ENCODE results near the gene PSMD13.
"Not testable (repeated sequence)": the region's sequence is repeated elsewhere in the genome, so short reads cannot be mapped to it uniquely, and the experiment has no call there.

The PSMD13 gene

DNA sequence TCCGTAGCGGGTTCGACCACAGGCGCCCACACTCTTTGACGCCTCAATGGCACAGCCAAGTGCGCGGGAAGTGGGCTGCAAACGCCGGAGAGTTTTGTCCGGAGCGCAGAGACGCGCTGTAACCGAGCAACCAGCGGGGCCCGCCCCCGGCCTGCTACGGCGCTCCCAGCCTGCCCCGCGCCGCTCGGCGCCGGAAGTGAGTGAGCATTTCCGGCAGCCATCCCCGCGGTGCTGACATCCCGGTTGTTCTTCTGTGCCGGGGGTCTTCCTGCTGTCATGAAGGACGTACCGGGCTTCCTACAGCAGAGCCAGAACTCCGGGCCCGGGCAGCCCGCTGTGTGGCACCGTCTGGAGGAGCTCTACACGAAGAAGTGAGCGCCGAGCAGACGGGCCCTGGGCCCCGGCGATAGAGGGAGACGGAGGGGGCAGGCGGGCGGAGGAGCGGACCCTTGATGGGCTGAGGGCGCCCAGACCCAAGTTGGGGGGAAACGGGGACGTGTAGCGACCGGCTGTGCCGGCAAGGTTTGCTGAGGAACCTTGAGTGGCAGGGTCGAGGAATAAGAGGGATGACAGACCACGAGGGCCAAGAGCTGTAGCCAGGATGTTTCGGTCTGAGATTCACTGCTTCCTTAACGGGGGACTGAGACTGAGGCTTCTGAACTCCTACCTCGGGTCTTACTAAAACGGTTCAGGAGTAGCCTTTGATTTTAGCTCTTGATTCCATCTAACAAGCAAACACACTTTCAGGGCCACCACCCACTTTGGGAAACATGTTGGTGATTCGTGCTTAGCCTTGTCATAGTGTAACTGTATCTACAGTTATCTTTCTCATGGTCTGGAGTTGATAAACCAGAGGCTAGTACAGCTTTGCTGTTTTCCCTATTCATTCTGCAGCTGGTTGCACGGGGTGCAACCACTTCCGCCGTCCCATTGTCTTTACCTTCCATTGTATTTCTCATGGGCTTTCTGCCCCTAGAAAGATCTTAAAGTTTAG, at the start of gene PSMD13:
PSMD13 (plus strand) TSS at position 203 of the 994 bp plus-strand sequence; CDS start at position 277, 74 bp downstream.
- peak; percentile 62 for DNase-seq (ENCODE audit: low read depth, low spot score)

DNA sequence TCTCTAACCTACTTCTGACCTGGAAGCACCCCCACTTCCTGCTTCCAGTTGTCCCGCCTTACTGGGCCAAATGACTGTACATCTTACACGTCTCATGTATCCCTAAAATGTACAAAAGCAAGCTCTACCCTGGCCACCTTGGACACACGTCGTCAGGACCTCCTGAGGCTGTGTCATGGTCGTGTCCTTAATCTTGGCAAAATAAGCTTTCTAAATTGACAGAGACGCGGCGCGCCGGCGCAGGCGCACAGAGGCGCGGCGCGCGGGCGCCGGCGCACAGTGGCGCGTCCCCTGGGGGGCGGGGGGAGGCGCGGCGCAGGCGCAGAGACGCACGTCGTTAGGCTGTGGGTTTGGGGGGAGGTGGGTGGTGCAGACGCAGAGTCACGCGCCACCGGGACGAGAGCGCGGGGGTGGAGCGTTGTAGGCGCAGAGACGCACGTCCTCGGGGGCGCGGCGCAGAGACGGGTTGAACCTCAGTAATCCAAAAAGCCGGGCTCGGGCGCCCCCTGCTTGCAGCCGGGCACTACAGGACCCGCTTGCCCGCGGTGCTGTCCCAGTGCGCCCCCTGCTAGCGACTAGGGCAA, 47.5 kb upstream of the PSMD13 start:
- DNase-seq (ENCODE audit: low read depth, low spot score) = not testable (repeated sequence)

- DNase-seq (ENCODE audit: low read depth, low spot score) = not testable (repeated sequence)
Measured at GRCh38 chr11:189843-190311, 46.9 kb upstream of the PSMD13 start.

GRCh38 chr11:190546-190945, 46.2 kb upstream of the PSMD13 start:
- not testable (repeated sequence) for DNase-seq (ENCODE audit: low read depth, low spot score)

DNA sequence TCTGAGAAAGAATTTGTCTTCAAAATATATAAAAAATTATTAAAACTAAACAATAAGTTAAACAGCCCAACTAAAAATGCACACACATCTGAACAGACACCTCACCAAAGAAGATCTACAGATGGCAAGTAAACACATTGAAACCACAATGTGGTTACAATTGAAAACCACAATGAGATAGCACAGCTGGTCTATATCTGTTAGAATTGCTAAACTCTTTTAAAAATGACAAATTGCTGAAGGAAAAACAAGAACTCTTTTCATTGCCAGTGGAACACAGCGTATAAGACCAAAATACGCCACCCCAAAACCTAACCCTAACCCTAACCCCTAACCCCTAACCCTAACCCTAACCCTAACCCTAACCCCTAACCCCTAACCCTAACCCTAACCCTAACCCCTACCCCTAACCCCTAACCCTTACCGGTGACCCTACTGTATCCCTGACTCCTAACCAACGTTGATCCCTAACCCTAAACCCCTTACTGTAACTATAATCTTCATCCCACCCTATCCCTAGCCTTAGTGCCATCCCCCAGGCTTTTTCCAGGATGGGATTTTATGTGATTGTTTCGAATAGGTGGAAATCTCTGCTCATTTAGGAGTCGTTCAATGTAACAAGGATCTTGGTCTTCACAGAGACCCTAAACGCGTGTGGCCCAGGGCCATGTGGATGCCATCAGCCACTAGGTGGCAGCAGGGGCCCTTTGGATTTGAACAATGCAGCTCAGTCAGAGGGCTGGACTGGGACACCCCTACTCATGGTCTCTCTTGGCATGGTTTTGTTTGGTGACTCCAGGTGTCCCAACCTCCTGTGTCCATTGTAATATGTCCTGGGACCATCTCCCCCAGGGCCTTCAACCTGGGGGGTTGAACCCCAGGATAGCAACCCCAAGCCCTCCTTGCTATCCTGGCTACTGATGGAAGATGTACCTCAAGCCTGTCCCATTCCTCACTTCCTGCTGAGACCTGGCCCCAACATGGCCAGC, 45.0 kb upstream of the PSMD13 start:
- DNase-seq (ENCODE audit: low read depth, low spot score) = not testable (repeated sequence)

GRCh38 chr11:192674-193128, 44.1 kb upstream of the PSMD13 start, which contains the start of gene SCGB1C1:
Gene SCGB1C1 (plus strand): TSS chr11:193078. CDS start chr11:193100, 22 bp downstream.
- not testable (repeated sequence) for DNase-seq (ENCODE audit: low read depth, low spot score)

- not testable (repeated sequence) for DNase-seq (ENCODE audit: low read depth, low spot score)
Measured at GRCh38 chr11:193481-193880, 43.3 kb upstream of the PSMD13 start.

DNA sequence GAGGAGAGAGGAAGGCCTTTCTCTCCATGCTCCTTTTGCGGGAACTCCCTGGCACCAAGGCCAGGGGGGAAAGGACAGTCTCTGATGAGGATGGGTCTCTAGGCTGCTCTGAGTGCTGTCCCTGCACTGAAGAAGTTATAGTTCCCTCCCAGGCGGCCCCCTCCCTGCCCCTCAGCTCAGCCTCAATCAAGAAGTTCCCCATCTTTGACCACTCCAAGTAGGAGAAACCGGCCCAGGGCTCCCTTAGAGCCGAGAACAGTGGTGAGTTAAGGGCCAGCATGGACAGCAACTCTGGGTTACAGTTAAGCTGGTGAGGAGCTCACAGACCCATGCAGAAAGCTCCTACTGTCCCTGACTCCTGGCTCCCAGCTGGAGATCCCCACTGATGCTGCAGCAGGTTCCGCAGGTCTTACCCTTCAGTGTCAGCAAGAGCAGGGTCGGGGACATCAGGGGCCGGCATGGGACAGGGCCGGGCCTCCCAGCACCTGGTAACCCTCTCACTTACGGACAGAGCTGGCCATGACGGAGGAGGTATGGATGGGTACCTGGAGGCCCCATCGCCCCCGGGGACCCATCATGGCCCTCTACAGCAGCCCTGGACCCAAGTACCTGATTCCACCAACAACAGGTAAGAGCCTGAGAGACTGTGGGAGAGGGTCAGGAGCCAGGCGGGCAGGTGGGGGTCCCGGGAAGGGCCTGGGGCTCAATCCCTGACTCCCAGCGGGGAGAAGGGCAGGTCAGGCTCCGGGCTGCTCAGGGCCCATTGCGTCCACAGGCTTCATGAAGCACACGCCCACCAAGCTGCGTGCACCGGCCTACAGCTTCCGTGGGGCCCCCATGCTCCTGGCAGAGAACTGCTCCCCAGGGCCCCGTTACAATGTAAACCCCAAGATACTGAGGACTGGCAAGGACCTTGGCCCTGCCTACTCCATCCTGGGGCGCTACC, 39.7 kb upstream of the PSMD13 start:
- no peak for DNase-seq (ENCODE audit: low read depth, low spot score)

DNA sequence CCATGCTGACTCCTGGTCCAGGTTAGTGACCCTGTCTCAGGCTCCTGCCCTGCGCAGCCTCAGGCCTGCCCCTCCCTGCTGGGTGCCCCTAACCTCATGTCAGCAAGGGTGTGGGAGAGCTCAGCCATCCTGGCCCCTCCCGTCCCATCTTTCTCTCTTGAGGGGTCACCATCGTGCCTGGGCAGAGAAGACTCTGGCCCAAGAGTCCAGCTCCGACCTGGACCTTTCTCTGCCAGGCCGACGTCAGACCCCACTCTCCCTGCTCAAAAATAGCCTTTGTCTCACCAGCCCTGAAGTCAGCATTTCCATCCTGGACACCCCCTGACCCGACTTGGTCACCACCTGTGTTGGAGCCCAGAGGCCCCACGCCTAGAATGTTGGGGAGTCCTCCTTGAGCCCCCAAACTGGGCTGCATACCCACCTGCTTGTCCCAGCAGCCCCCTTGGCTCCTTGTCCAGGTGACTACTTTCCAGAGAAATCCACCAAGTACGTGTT, 39.0 kb upstream of the PSMD13 start:
- DNase-seq (ENCODE audit: low read depth, low spot score) = no peak

GRCh38 chr11:198236-198806, 38.5 kb upstream of the PSMD13 start:
- no peak for DNase-seq (ENCODE audit: low read depth, low spot score)

- DNase-seq (ENCODE audit: low read depth, low spot score) = no peak
Measured at GRCh38 chr11:199004-199581, 37.7 kb upstream of the PSMD13 start.

- DNase-seq (ENCODE audit: low read depth, low spot score) = no peak
Measured at GRCh38 chr11:199782-200181, 37.0 kb upstream of the PSMD13 start.

- no peak for DNase-seq (ENCODE audit: low read depth, low spot score)
Measured at GRCh38 chr11:200224-201003, 36.4 kb upstream of the PSMD13 start.

DNA sequence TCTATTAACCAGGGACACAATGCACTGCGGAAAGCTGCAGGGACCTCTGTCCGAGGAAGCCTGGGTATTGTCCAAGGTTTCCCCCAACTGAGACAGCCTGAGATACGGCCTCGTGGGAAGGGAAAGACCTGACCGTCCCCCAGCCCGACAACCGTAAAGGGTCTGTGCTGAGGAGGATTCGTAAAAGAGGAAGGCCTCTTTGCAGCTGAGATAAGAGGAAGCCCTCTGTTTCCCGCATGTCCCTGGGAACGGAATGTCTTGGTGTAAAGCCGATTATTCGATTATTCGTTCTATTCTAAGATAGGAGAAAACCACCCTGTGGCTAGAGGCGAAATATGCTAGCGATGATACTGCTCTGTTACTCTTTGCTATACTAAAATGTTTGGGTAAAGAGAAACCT, 34.8 kb upstream of the PSMD13 start:
- DNase-seq (ENCODE audit: low read depth, low spot score) = no peak

DNA sequence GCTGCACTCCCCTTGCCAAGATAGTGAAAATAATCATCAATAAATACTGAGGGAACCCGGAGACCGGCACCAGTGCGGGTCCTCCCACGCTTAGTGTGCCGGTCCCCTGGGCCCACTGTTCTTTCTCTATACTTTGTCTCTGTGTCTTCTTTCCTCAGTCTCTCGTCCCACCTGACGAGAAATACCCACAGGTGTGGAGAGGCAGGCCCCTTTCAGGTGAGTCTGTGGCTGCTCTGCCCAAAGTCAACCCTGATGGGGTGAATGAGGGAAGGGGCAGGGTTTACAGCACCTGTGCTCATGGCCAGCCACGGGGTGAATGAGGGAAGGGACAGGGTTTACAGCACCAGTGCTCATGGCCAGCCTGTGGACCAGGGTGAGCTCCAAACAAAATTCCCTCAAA, 34.3 kb upstream of the PSMD13 start:
- DNase-seq (ENCODE audit: low read depth, low spot score) = no peak

DNA sequence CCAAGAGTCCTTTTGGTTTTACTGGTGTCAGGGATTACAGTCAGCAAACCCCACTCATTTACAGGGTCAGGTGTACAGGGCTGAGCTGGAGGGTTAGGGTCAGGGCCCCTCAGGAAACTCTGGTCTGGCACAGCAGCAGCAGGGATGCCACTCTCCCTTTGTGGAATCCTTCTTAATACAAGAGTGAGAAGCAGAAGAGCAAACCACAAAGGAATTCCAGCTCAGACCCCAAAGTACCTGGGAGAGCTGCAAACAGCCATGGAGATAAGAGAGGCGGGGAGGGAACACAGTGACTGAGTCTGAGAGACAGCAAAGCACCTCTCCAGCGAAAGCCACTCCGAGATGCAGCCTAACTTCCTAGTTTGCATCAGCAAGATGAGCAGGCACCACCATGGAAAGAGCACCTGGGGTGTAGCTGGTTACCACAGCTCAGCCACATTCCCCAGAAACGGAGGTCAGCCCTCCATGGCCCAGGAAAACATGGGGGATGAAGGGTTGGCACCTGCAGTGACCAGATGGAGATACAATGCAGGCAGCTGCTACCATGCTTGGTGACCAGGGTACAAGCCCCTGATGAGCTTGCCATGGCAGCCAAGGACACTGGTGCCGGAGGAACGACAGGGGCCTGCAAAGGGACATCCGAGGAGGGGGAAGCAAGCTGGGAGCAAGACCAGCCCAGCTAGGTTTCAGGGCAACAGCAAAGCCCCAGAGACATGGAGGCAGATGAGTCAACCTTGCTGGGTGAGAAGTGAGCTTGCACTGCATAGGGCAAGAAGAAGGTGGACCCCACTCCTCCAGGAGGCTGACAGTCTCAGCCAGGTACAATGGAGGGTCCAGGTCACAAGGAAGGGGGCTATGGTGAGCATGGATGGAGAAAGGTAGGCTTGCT, 33.5 kb upstream of the PSMD13 start:
- no peak for DNase-seq (ENCODE audit: low read depth, low spot score)

DNA sequence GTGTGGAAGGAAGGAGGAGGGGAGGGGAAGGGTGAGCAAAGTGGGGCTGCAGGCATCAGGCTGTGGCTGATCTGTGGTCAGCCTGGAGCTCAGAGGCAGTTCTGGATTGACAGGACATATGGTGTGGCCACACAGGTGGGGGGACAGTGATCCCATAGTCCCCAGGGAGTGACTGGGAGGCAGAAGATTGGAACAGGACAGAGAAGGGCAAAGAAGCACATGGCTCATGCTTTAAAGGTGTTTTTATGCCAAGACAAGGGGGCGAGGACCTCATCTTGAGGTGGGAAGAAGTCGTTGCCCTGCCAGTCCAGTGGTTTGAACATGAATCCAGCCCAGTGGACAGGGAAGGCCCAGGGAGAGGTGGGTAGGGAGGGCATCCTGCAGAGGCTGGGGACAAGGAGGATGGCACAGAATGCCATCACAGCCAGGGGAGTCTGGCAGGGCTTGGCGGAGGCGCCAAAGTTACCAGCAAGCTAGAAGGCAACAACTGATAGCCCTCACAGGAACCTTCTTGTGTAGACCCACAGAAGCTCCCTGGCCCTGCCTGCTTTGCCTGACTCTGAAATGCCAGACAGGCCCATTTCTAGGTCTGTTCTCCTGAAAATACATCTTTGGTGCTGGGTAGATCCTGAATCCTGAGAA, 32.7 kb upstream of the PSMD13 start:
- DNase-seq (ENCODE audit: low read depth, low spot score) = no peak

All from smooth muscle cell of the brain vasculature (primary cell).